Left forelimb (tissue), 1 donor: Measurements from ENCODE around the gene RNF8.
"Not testable (repeated sequence)": the region's sequence is repeated elsewhere in the genome, so short reads cannot be mapped to it uniquely, and the experiment has no call there.

ENCODE experiments used
- DNase-seq: peaks from one replicate; pipeline ENCODE4 v3.0.0-alpha.2; 2018; ENCODE audit warnings: low spot score

The RNF8 gene

GRCh38 chr6:37399795-37400490 is 46.2 kb downstream of the RNF8 start:
- DNase-seq: no peak

GRCh38 chr6:37401658-37402057 is 47.9 kb downstream of the RNF8 start:
- DNase-seq: not testable (repeated sequence)

DNA sequence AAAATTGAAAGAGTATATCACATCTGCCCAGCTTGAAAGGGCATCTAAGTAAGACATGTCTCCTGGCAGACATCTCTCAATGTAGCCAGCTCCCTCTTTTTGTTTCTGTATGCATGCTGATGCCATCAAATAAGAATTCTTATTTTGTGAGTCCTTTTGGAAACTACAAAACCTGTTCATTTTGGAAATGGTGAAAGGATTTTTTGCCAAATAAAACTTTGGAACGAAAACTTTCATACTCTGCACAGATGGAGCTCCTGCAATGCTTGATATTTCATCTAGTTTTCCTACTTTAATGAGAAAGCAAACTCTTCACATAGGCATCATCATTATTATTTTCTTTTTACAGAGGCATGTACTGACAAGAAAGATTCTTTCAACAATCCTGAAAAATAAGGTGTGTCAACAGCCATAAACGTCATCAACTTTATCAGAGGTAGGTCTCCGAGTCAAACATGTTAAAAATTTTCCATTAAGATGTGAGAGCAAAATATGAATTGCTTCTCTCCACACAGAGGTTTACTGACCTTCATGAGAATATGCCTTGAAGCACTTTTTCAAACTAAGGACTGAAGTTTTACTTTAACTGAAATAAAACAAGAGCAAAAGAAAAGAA is 53.1 kb downstream of the RNF8 start:
- no peak for DNase-seq

GRCh38 chr6:37407948-37408347 is 54.2 kb downstream of the RNF8 start:
- no peak for DNase-seq

- no peak for DNase-seq
These were observed 55.7 kb downstream of the RNF8 start for GRCh38 chr6:37409501-37409900.

DNA sequence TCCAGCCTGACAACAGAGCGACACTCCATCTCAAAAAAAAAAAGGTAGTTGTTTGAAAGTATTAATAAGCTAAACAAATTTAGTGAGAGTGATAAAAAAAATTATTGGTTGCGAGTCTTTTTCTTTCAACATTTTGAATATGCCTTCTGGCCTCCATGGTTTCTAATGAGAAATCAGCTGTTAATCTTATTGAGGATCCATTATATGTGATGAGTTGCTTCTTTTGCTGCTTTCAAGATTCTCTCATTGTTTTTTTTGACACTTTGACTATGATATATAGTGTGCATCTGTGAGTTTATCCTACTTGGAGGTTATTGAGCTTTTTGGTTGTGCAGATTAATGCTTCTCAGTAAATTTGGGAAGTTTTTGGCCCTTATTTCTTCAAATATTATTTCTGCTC is 63.6 kb downstream of the RNF8 start:
- no peak for DNase-seq

- DNase-seq: no peak
These were observed 64.9 kb downstream of the RNF8 start for GRCh38 chr6:37418722-37419121.

- no peak for DNase-seq
These were observed 72.5 kb downstream of the RNF8 start for GRCh38 chr6:37426058-37426944.

- DNase-seq: no peak
These were observed 73.2 kb downstream of the RNF8 start for GRCh38 chr6:37426945-37427510.

DNA sequence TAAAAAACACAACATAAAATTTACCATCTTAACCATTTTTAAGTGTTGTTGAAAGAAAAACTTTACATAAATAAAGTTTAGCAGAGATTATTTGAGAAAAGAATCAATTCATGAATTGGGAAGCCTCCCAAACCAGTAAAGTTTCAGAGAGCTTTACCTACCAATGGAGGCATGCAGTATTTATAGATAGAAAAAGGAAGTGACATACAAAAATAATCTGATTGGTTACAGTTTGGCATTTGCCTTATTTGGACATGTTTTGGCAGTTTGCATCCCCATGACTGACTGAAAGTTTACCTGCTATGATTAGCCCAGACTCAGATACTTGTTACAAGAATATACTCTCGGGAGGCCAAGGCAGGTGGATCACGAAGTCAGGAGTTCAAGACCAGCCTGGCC is 75.6 kb downstream of the RNF8 start:
- no peak for DNase-seq

DNA sequence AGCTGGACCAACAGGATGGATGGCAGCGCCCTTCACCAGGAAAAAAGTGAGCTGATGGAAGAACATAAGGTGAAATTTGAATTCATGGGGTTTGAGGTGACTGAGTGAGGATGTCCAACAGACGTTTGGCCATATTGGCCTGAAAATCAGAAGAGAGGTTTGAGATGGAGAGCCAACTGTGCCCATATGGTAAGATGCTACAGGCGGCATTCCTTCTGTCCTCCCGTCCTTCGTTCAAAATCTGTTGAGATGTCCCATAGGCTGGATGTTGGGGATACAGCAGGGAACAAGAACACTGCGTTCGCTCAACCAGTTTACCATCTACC is 78.8 kb downstream of the RNF8 start:
- DNase-seq: peak; percentile 67

- peak; percentile 96 for DNase-seq
These were observed 79.3 kb downstream of the RNF8 start, which contains the start of gene CMTR1 for GRCh38 chr6:37432916-37433656. CMTR1 (plus strand) TSS chr6:37433221; CDS start chr6:37435630, 2,409 bp downstream.

GRCh38 chr6:37433657-37434271 is 80.0 kb downstream of the RNF8 start:
- no peak for DNase-seq

- DNase-seq: no peak
These were observed 81.6 kb downstream of the RNF8 start for GRCh38 chr6:37435373-37435772.

DNA sequence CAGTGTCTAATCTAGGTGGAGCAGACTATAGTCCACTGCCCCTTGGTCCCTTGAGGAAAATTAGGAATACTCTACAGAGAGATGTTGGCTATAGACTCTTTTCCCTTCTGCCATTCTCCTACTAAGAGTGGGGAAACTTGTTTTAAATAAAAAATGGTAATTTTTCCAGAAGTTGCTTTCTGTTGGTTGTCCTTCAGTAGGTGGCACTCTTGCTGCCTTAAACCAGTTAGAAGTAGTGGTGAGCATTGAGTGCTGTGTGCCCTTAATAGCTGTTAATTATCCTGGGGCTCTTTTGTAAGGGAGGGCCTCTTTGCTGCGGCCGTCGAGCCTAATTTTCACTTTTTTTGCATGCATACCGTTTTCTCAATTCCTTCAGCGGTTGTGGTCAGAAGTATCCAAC is 82.0 kb downstream of the RNF8 start:
- no peak for DNase-seq

GRCh38 chr6:37438930-37439329 is 85.1 kb downstream of the RNF8 start:
- no peak for DNase-seq

DNA sequence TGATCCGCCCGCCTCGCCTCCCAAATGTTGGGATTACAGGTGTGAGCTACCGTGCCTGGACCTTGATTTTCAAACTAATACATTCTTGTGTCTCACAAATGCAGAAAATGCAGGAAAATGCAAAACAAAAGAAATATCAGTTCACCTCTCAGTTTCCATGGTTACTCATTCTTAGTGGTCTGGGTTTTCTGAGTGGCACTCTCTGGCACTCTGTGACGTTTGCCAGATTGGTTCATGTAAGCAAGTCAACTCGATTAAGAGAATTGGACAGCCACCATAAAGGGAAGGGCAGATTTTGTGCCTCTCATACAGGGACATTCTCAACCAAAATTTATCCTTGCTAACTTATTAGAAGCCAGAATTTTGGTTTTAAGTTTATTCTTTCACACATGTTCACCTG is 87.9 kb downstream of the RNF8 start:
- no peak for DNase-seq

- no peak for DNase-seq
These were observed 88.8 kb downstream of the RNF8 start for GRCh38 chr6:37442416-37443215.

- not testable (repeated sequence) for DNase-seq
These were observed 89.4 kb downstream of the RNF8 start for GRCh38 chr6:37443216-37443542.
